Muscle layer of duodenum (tissue), 2 donors: Measurements from ENCODE around the gene ZNF324.

Source experiments
- H3K27ac ChIP-seq: one replicate; pipeline ENCODE4 v1.7.0; 2013; ENCODE audit warnings: mild to moderate bottlenecking, low read length
- H3K27me3 ChIP-seq: one replicate; pipeline ENCODE4 v1.7.0; 2013; ENCODE audit warnings: low read depth, mild to moderate bottlenecking, control low read depth, low read length
- H3K36me3 ChIP-seq, 2 donors: one replicate each; pipeline ENCODE4 v1.7.0; 2013; ENCODE audit warnings: low read length in 2 of 2, control low read depth in 1 of 2, mild to moderate bottlenecking in 1 of 2; ENCODE audit not compliant: insufficient read depth in 2 of 2, control insufficient read depth in 1 of 2
- H3K4me1 ChIP-seq, 2 donors: one replicate each; pipeline ENCODE4 v1.7.0; 2013; ENCODE audit warnings: low read length in 2 of 2, mild to moderate bottlenecking in 2 of 2, control low read depth in 1 of 2, moderate library complexity in 1 of 2; ENCODE audit not compliant: insufficient read depth in 2 of 2, control insufficient read depth in 1 of 2
- H3K4me3 ChIP-seq, 2 donors: one replicate each; pipeline ENCODE4 v1.7.0; 2013; ENCODE audit warnings: low read length in 2 of 2, low read depth in 1 of 2, mild to moderate bottlenecking in 1 of 2
- H3K9me3 ChIP-seq, 2 donors: one replicate each; pipeline ENCODE4 v1.7.0; 2013; ENCODE audit warnings: low read length in 2 of 2, control low read depth in 1 of 2, mild to moderate bottlenecking in 1 of 2; ENCODE audit not compliant: control insufficient read depth in 1 of 2
- donor health status: healthy.

Gene ZNF324

DNA sequence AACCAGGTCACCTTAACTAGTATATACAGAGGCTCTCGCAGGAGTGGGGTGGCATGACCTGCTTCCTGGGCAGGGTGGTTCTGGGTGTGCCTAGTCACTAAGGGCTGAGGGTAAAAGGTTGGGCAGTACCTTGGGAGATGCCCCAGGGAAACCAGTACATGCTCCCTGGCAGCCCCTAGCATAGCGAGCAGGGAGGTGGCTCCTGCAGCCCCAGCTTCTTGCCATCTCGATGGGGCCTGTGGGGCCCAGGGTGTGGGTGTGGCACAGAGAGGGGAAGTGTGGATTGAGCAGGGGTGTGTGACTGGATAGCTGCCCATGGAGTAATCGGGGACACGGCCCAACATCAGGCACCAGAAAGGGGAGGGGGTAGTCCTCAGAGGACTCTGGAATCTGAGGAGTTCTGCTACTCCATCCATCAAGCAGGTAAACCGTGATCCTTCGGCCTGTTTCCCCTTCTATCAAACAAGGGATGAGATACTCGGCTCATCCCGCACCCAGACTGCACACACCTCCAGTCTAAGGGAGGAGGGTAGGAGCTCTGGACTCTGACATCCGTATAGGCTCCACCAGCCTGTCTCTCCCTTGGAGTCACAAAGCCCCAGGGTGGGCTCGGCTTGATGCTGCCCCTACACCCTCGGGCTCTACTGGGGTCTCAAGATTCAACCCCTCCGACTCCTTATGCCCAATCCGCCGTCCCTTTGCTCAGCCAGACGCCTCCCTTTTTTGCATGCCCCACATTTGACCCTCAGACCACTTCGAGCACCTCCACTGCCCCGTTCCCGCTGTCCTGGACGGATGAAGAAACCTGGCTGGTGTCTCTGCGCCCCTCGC is 51.6 kb downstream of the ZNF324 start:
- H3K4me3 ChIP-seq: peak overlapping the region; percentile 81 to 89
- H3K36me3 ChIP-seq: peaks cover 7 to 19% of the 10 kb centered on the region in 2 donors
- peak overlapping the region; percentile 97 for H3K27ac ChIP-seq
- no peaks in the 10 kb centered on the region for H3K27me3 ChIP-seq
- peaks cover 17 to 42% of the 10 kb centered on the region in 2 donors for H3K4me1 ChIP-seq
- H3K9me3 ChIP-seq: no peaks in the 10 kb centered on the region

GRCh38 chr19:58519087-58519354 is 52.1 kb downstream of the ZNF324 start:
- Histone ChIP-seq H3K4me3 (peak overlapping the region; percentile 81 to 89), H3K27me3 (no peaks in the 10 kb centered on the region), H3K4me1 (peaks cover 17 to 37% of the 10 kb centered on the region in 2 donors)

GRCh38 chr19:58519355-58520256 is 52.7 kb downstream of the ZNF324 start, which contains the start of gene ZBTB45:
ZBTB45 (minus strand) TSS chr19:58519810; CDS start chr19:58517673, 2,137 bp downstream.
- peak within 1 kb of the TSS; percentile 81 to 89 for H3K4me3 ChIP-seq
- H3K27ac ChIP-seq: peak within 1 kb of the TSS; percentile 97
- peaks cover 14 to 34% of the 10 kb centered on the region in 2 donors for H3K4me1 ChIP-seq
- H3K9me3 ChIP-seq: no peaks in the 10 kb centered on the region
- peaks cover 7 to 19% of the 10 kb centered on the region in 2 donors for H3K36me3 ChIP-seq
- H3K27me3 ChIP-seq: no peaks in the 10 kb centered on the region

More at GRCh38 chr19:58519087-58519354, 52.1 kb downstream of the ZNF324 start:
- Histone ChIP-seq H3K36me3 (peaks cover 7 to 19% of the 10 kb centered on the region in 2 donors), H3K27ac (peak overlapping the region; percentile 97), H3K9me3 (no peaks in the 10 kb centered on the region)

DNA sequence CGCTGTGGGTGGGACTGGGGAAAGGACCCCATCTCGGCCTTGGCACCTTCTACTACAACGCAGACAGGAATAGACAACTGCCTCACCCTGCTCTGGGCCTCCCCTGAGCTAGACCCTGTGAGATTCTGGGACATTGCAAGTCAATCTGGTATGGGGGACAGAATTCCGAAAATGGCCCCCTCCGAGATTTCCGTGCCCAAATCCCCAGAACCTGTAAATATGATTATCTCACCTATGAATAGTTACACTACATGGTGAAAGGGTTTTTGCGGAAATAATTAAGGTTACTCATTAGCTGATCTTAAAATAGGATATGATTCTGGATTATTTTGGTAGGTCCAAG is 53.3 kb downstream of the ZNF324 start:
- Histone ChIP-seq H3K9me3 (no peaks in the 10 kb centered on the region), H3K36me3 (peaks cover 7 to 18% of the 10 kb centered on the region in 2 donors), H3K27ac (peak overlapping the region; percentile 97), H3K27me3 (no peaks in the 10 kb centered on the region), H3K4me1 (peaks cover 13 to 32% of the 10 kb centered on the region in 2 donors), H3K4me3 (peak overlapping the region; percentile 81 to 89)

DNA sequence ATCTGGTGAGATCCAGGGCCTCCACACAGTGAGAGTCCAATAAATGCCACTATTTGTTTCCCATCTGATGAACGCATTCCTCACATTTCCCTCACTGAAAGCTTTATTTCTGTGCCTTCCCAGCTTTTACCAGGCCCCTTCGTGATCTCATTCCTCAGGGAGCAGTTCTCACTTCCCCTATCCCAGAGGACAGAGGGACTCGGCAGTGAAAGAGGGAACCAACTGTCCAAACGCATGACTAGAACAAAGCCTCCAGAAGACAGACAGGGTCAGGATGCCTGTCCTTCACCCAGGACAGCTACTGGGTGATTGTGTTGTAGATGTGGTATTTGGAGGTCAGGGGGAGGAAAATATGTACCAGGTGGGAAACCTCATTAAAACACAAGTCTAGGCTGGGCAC is 54.8 kb downstream of the ZNF324 start:
- Histone ChIP-seq H3K36me3 (peaks cover 0 to 7% of the 10 kb centered on the region in 2 donors), H3K9me3 (no peaks in the 10 kb centered on the region), H3K4me3 (no peak overlapping the region), H3K27me3 (no peaks in the 10 kb centered on the region), H3K27ac (no peak overlapping the region), H3K4me1 (peaks cover 13 to 22% of the 10 kb centered on the region in 2 donors)

DNA sequence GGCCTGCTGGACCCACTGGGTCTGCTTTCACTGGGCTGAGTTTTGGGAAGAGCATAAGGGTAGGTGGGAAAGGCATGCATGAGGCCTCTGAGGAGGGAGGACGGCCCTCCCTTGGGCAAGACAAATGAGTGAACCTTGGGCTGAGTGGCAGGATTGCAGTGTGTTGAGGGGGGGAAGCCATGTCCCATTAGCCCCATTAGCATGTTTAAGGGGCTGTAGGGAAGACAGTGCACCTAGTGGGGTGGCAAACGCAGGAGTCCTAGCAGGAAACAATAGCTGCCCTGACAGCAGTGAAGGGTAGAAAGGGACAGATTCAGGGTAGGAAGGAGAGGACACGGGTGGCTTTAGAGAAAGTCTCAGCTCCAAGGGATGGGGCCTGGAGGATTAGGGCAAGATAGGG is 55.8 kb downstream of the ZNF324 start:
- no peaks in the 10 kb centered on the region for H3K36me3 ChIP-seq
- peaks cover 12 to 13% of the 10 kb centered on the region in 2 donors for H3K4me1 ChIP-seq
- H3K27ac ChIP-seq: no peak overlapping the region

More for the DNA sequence above, 55.8 kb downstream of the ZNF324 start:
- Histone ChIP-seq H3K4me3 (no peak overlapping the region), H3K9me3 (no peaks in the 10 kb centered on the region), H3K27me3 (no peaks in the 10 kb centered on the region)
